Measurements from ENCODE around the gene PIM2. TPM values are rescaled to one million over a fixed set of nuclear protein-coding genes. Genes with fewer than 3 reads are reported as not detected.

Gene PIM2
- total and polyA plus RNA-seq, 2 of the 4 experiments (the other 2 are of a cell fraction) = 7.3 to 9.4 TPM

DNA sequence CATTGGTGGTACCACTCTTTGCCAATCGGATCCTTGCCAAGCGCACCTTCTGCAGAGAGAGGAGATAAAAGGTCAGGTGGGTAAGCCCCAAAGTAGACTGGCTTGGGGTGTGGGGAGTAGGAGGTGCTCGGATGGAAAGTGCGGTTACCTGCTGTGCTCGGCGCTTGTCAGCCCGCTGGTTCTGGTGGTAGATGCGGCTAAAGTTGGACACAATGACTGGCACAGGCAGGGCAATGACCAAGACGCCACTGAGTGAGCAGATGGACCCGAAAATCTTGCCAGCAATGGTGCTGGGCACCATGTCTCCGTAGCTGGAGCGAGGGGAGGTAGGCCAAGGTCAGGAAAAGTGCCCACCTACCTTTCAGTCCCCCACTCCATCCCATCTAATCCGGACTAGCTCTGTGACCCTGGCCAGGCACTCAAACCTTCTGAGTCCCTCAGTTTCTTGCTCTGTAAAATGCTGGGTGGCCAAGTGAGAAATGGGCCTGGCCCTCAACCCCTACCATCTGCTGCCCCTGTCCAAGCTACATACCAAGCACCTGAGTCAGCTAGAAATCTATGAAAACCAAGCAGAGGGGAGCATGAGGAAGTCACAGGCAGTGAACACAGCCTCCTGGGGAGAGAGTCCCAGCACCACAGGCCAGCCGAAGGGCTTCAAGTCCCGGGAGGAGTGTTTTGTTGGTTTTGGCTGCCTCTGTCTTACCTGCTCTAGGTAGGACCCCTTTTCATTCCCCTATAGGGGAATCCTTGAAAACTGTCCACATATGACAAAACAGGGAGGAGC lies 48.2 kb upstream of the PIM2 start:
- H2AK5ac ChIP-seq (ENCODE audit: low read depth, low read length) = no peak overlapping the region; the same call in 1 of the 2 replicates
- H2AK9ac ChIP-seq (replicated peaks; ENCODE audit: low read depth, low read length, poor library complexity) = peak overlapping the region; percentile 46
- intact Hi-C loops (cut with micrococcal nuclease) = no loop called here
- H3K18ac ChIP-seq (ENCODE audit: low read depth, low read length) = no peak overlapping the region
- H4K8ac ChIP-seq (ENCODE audit: low read depth in 2 of 2, low read length in 2 of 2) = no peak overlapping the region
- no peaks in the 10 kb centered on the region for H3K79me1 ChIP-seq (ENCODE audit: low read depth in 1 of 2, low read length in 2 of 2)
- no peak overlapping the region for H3K14ac ChIP-seq (replicated peaks; ENCODE audit: low read depth, low read length)
- no peak overlapping the region for H3K4me2 ChIP-seq (ENCODE audit: low read depth, low read length)
- no peaks in the 10 kb centered on the region for H3K36me3 ChIP-seq (ENCODE audit: control insufficient read depth, insufficient read depth, low read length)
- H4K20me1 ChIP-seq (ENCODE audit: insufficient read depth, low read length) = no peaks in the 10 kb centered on the region
- no peak overlapping the region for H3K56ac ChIP-seq (ENCODE audit: extremely low read depth, insufficient read depth, low read length)
- H3K4me3 ChIP-seq (ENCODE audit: insufficient read depth, low read depth, low read length) = no peak overlapping the region
- dilution Hi-C loops (cut with HindIII; ENCODE audit: low sequenced_read_pairs, unreplicated experiment) = no loop called here
- WGBS, 2 experiments (ENCODE audit: extremely low coverage in 2 of 2, insufficient read length in 1 of 2) = 86% methylated on average over 4 of the region's 15 CpGs; no CpG with 5 or more reads in 1 of the 2 experiments
- peak; percentile 64 for ATAC-seq (ENCODE audit: low read depth)
- no peak overlapping the region for H3K9ac ChIP-seq (ENCODE audit: low read depth, low read length)
- peak; percentile 28; the same call in 1 of the 2 replicates for TF ChIP-seq MAFK (IDR thresholded peaks at IDR 0.05; ENCODE audit: low read depth, low read length)
- TF ChIP-seq RAD21 (IDR thresholded peaks at IDR 0.05; ENCODE audit: low read length) = no peak
- 0 out of 2 replicates have a peak overlapping the region, but pooled peaks have one; percentile 4 for H3K27ac ChIP-seq (ENCODE audit: insufficient read depth, low read length)
- no peak overlapping the region for H2BK5ac ChIP-seq (ENCODE audit: low read depth, low read length, poor library complexity, severe bottlenecking)
- no peaks in the 10 kb centered on the region for H3K9me1 ChIP-seq (ENCODE audit: insufficient read depth, low read length)
- CTCF ChIA-PET = no interaction called here
- H3K4me1 ChIP-seq (ENCODE audit: control insufficient read depth, insufficient read depth, low read length) = peaks cover 2% of the 10 kb centered on the region; the same call in 1 of the 2 replicates
- DNase-seq = peak; percentile 55
- H2BK20ac ChIP-seq (ENCODE audit: low read depth, low read length) = no peak overlapping the region
- no peaks in the 10 kb centered on the region for H3K27me3 ChIP-seq (ENCODE audit: control insufficient read depth, insufficient read depth, low read length)
- no TSS peak for BruUV-seq (replicated peaks)
- H2BK120ac ChIP-seq (ENCODE audit: low read depth, low read length) = no peak overlapping the region
- H4K91ac ChIP-seq (ENCODE audit: insufficient read depth, low read depth, low read length) = no peak overlapping the region
- H3K4ac ChIP-seq (ENCODE audit: low read depth, low read length) = peak overlapping the region; percentile 3; the same call in 1 of the 2 replicates
- in situ Hi-C loops (cut with MboI; ENCODE audit: low sequenced_read_pairs) = loop anchor here (25.0 kb wide), 1 partner anchor 95 kb away; the partner anchor contains the start of genes CCDC120 and PRAF2
- H2BK15ac ChIP-seq (ENCODE audit: low read depth, low read length) = no peak overlapping the region
- peak overlapping the region; percentile 17 for H2AFZ ChIP-seq (replicated peaks; ENCODE audit: low read length, poor library complexity)
- no peak overlapping the region for H3K23ac ChIP-seq (ENCODE audit: low read depth, low read length)
- H4K5ac ChIP-seq (ENCODE audit: low read depth, low read length) = no peak overlapping the region
- H3K9me3 ChIP-seq (ENCODE audit: control insufficient read depth, insufficient read depth, low read length) = 0 out of 2 replicates have a peak, but pooled peaks cover 2% of the 10 kb centered on the region
- POLR2A ChIA-PET (ENCODE audit: unreplicated experiment) = no interaction called here
